Measurements from ENCODE around the gene ZNF626.

GRCh38 chr19:20611866-20612265 lies 49.5 kb downstream of the ZNF626 start:
- no peak for TF ChIP-seq CTCF (IDR thresholded peaks at IDR 0.05; ENCODE audit: poor library complexity)
- no peak for TF ChIP-seq EZH2 (IDR thresholded peaks at IDR 0.05; ENCODE audit: borderline replicate concordance)
